GM18519 (cell line): ENCODE results near the gene PXN.

Experiments used
- ATAC-seq: cut with Tn5 transposase; IDR thresholded peaks from one replicate; pipeline ENCODE4 v1.9.1; 2021; ENCODE audit warnings: mild to moderate bottlenecking, moderate library complexity; ENCODE audit not compliant: unreplicated experiment, low FRiP score

PXN gene

GRCh38 chr12:120265473-120266179, at the start of gene PXN:
Gene PXN (minus strand): TSS chr12:120265730. CDS start chr12:120265629, 101 bp downstream.
- no peak for ATAC-seq

- ATAC-seq = no peak
Observed at GRCh38 chr12:120314220-120314619, 48.7 kb upstream of the PXN start.

- peak; percentile 89 for ATAC-seq
Observed at GRCh38 chr12:120301962-120302815, 36.7 kb upstream of the PXN start, which contains the start of gene SIRT4. Gene SIRT4 (plus strand): TSS chr12:120302321. CDS start chr12:120303562, 1,241 bp downstream.

- ATAC-seq = no peak
Observed at GRCh38 chr12:120292661-120293531, 27.4 kb upstream of the PXN start, which contains the start of gene RNU4-1. Gene RNU4-1 (minus strand): TSS chr12:120293237.

- ATAC-seq = no peak
Observed at GRCh38 chr12:120292411-120292660, 26.8 kb upstream of the PXN start.

- ATAC-seq = no peak
Observed at GRCh38 chr12:120290609-120291305, 25.2 kb upstream of the PXN start.

GRCh38 chr12:120287491-120287890, 22.0 kb upstream of the PXN start:
- no peak for ATAC-seq

GRCh38 chr12:120286768-120287490, 21.4 kb upstream of the PXN start:
- ATAC-seq = no peak

GRCh38 chr12:120284381-120284780, 18.9 kb upstream of the PXN start:
- no peak for ATAC-seq

GRCh38 chr12:120283318-120283717, 17.8 kb upstream of the PXN start:
- ATAC-seq = no peak

- ATAC-seq = no peak
Observed at GRCh38 chr12:120278137-120279069, 12.9 kb upstream of the PXN start.

GRCh38 chr12:120276734-120277133, 11.2 kb upstream of the PXN start:
- ATAC-seq = no peak

- no peak for ATAC-seq
Observed at GRCh38 chr12:120267736-120268135, 2.2 kb upstream of the PXN start.

GRCh38 chr12:120266180-120266870, 795 bp upstream of the PXN start:
- no peak for ATAC-seq

- ATAC-seq = no peak
Observed at GRCh38 chr12:120264904-120265472, 542 bp downstream of the PXN start.

- no peak for ATAC-seq
Observed at GRCh38 chr12:120264086-120264903, 1.2 kb downstream of the PXN start.

- no peak for ATAC-seq
Observed at GRCh38 chr12:120263748-120264085, 1.8 kb downstream of the PXN start.
